ENCODE data around the gene KPTN.

KPTN gene

GRCh38 chr19:47469363-47469700 lies 14.7 kb downstream of the KPTN start:
- TF ChIP-seq CTCF (IDR thresholded peaks at IDR 0.05; ENCODE audit: low read depth, low read length) = no peak
- no peak for DNase-seq (ENCODE audit: low read depth in 2 of 2)
- no peak overlapping the region for H3K4me3 ChIP-seq (replicated peaks in 1 of 2; ENCODE audit: low read depth in 2 of 2, low read length in 2 of 2)

- no peak for TF ChIP-seq CTCF (IDR thresholded peaks at IDR 0.05; ENCODE audit: low read depth, low read length)
- H3K4me3 ChIP-seq (replicated peaks in 1 of 2; ENCODE audit: low read depth in 2 of 2, low read length in 2 of 2) = no peak overlapping the region
- DNase-seq (ENCODE audit: low read depth in 2 of 2) = no peak
Observed at GRCh38 chr19:47467914-47468313, 16.1 kb downstream of the KPTN start.

- no peak for DNase-seq (ENCODE audit: low read depth in 2 of 2)
- no peak overlapping the region for H3K4me3 ChIP-seq (replicated peaks in 1 of 2; ENCODE audit: low read depth in 2 of 2, low read length in 2 of 2)
Observed at GRCh38 chr19:47465957-47466356, 18.1 kb downstream of the KPTN start.

GRCh38 chr19:47464675-47465419 lies 19.2 kb downstream of the KPTN start:
- DNase-seq (ENCODE audit: low read depth in 2 of 2) = no peak
- no peak overlapping the region for H3K4me3 ChIP-seq (replicated peaks in 1 of 2; ENCODE audit: low read depth in 2 of 2, low read length in 2 of 2)
- TF ChIP-seq CTCF (IDR thresholded peaks at IDR 0.05; ENCODE audit: low read depth, low read length) = no peak

More at GRCh38 chr19:47465957-47466356, 18.1 kb downstream of the KPTN start:
- no peak for TF ChIP-seq CTCF (IDR thresholded peaks at IDR 0.05; ENCODE audit: low read depth, low read length)

- no peak for TF ChIP-seq CTCF (IDR thresholded peaks at IDR 0.05; ENCODE audit: low read depth, low read length)
- DNase-seq (ENCODE audit: low read depth in 2 of 2) = no peak
Observed at GRCh38 chr19:47461876-47462275, 22.1 kb downstream of the KPTN start.

GRCh38 chr19:47459477-47459876 lies 24.5 kb downstream of the KPTN start:
- H3K4me3 ChIP-seq (replicated peaks in 1 of 2; ENCODE audit: low read depth in 2 of 2, low read length in 2 of 2) = no peak overlapping the region
- no peak for DNase-seq (ENCODE audit: low read depth in 2 of 2)
- TF ChIP-seq CTCF (IDR thresholded peaks at IDR 0.05; ENCODE audit: low read depth, low read length) = no peak

More at GRCh38 chr19:47461876-47462275, 22.1 kb downstream of the KPTN start:
- no peak overlapping the region for H3K4me3 ChIP-seq (replicated peaks in 1 of 2; ENCODE audit: low read depth in 2 of 2, low read length in 2 of 2)

GRCh38 chr19:47458672-47459071 lies 25.3 kb downstream of the KPTN start:
- TF ChIP-seq CTCF (IDR thresholded peaks at IDR 0.05; ENCODE audit: low read depth, low read length) = no peak
- no peak for DNase-seq (ENCODE audit: low read depth in 2 of 2)
- no peak overlapping the region for H3K4me3 ChIP-seq (replicated peaks in 1 of 2; ENCODE audit: low read depth in 2 of 2, low read length in 2 of 2)
